GM19239 (cell line): ENCODE results near the gene KIAA1210.
A peak's percentile ranks its signal among the peaks of the same experiment; 100 is the strongest.

ENCODE experiments used
- DNase-seq: peaks from one replicate; pipeline ENCODE4 v3.0.0; 2011; ENCODE audit warnings: low spot score; ENCODE audit not compliant: insufficient read length
- FAIRE-seq: peaks from 2 replicates; lab custom pipeline; 2011; peaks lifted over from hg19 to GRCh38; lab: Jason Lieb, UNC

The KIAA1210 gene

DNA sequence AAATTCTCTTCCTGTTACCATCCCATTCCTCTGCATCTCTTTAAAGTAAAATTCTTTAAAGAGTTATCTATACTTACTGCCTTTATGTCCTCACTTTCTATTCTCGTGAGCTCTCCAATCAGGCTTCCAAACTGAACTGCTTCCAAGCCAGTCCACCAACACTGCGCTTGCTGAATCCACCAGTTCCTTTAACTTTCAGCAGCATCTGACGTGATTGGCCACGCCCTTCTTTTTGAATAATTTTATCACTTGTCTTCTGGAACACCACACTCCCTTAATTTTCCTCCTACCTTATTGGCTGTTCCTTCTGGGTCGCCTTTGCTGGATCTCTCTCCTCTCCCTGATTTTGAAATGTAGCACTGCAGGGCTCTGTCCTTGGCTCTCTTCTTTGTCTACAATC is at the start of gene KIAA1210:
Gene KIAA1210, minus strand, starts transcription at position 163 of the 400 bp plus-strand sequence. CDS start 4,170 bp downstream, outside the sequence.
- FAIRE-seq (no peak), DNase-seq (no peak)

GRCh38 chrX:119177278-119177677 is 49.7 kb upstream of the KIAA1210 start:
- FAIRE-seq (no peak), DNase-seq (no peak)

DNA sequence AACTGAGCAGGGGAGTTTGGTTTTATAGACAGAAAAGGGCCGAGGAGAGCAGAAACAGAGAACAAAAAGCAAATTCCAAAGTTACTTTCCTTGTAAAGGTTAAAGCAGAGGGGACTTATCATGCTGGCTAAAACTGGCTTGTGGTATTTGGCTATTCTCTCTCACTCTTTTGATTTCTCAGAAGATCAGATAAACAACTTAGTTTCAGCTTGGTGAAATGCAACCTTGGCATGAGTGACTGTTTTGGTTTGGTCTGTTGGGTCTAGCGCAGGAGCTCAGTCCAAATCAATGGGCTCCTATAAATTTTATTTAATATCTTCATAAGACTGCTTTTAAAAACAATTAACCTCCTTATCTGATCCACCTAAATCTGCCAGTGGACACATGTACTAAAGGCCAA is 47.3 kb upstream of the KIAA1210 start:
- no peak for DNase-seq
- FAIRE-seq, result no peak

DNA sequence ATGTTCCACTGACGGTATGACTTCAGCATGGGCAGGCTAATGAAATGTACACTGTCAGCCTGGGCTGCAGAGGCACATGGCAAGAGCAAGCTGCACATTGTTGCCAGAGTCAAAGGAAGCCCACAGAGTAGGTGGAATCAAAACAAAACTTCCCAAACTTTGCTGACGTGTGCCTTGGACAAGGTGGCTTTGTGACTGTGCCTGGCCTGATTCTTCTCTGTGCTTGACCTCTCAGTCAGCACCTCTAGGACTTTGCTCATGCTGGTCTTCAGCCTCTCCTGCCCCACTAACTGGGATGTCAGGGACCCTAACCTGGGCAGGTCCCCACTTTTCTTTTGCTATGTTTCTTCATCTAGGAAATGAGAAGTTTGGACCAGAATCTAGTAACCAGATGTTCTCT is 40.5 kb upstream of the KIAA1210 start:
- no peak for FAIRE-seq
- no peak for DNase-seq

GRCh38 chrX:119158226-119158625 is 30.6 kb upstream of the KIAA1210 start:
- DNase-seq, result no peak
- no peak for FAIRE-seq

DNA sequence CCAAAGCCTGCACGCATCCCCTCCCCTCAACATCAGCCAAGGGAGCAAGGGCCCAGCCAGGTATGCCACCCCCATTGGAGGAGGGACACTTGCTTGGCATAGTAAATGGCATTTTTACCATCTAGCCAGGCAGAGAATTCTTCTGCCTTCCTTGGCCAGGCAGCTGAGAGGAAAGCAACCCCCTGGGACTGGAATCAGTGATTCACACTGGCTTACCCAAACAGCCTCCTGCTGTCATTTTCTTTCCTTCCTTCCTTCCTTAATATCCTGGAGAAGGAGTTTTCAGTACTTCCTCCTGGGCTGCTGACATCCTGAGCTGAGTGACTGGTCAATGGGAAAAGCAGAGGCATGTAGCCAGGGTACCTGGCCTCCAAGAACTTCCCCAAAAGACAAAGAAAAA is 28.6 kb upstream of the KIAA1210 start:
- FAIRE-seq (no peak), DNase-seq (no peak)

DNA sequence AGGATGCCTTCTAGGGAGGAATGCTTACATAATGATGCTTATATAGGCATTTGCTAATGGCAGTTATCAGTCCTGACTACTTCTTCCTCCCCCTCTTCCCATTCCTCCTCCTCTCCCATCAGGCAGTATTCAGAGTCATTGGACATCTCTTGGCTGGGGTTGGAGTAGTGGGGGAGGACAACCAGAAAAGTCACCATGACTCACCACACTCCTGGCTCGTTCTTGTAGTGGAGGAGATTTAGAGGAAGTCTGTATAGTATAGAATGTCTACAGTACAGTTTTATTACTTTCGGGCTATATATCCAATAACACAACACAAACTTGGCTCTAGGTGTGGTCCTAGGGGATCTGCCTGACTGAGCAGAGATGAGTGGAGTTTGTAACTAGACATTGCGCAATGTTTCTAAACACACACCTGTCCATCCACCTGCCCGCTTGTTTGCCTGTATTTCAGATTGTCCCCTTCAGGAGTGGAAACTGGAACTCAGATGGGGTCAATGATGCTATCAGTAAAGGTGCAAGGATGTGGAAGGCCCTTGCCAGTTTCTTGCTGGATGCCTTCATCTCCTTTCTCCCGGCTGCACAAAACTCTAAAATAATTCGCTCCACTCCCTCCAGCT is 27.9 kb upstream of the KIAA1210 start:
- DNase-seq, result no peak

DNA sequence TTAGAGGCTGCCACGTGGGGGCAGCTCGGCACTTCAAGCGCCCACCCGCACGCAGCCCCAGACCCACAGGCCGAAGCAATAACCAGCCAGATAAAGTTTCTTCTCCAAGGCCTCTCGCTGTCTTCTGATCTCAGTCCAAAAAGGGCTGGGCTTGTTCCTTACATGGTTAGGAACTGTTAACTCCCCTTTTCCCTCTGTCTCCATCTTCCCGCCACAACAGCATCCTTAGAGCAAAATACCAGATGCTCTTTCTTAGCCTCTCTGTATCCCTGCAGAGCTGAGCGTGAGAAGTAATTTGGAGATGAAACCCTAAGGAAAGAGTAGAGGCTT is 23.4 kb upstream of the KIAA1210 start:
- FAIRE-seq, result peak; percentile 11

More for the DNA sequence above, 27.9 kb upstream of the KIAA1210 start:
- FAIRE-seq, result no peak

GRCh38 chrX:119150163-119151050 is 22.8 kb upstream of the KIAA1210 start:
- DNase-seq (no peak), FAIRE-seq (no peak)

More for the DNA sequence above, 23.4 kb upstream of the KIAA1210 start:
- DNase-seq, result no peak

DNA sequence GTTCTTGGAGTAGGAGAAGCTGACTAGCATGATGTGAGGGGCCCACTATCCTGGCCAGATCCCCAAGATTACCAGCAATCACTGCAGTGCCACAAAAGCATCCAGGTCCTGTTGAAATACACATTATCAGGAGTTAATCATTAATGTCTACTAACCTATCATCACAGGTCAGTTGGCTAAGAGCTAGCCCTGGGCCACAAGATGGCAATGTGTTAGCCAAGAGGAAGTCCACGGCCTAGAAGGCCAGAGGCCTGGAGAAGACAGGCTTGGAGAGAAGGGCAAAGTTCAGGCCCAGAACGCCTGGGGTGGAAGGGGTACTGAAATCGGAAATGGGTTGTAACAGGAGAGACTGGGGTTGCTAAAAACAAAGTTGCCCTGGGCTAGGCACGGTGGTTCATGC is 19.9 kb upstream of the KIAA1210 start:
- no peak for FAIRE-seq
- no peak for DNase-seq

- FAIRE-seq (no peak), DNase-seq (no peak)
Observed at GRCh38 chrX:119145241-119145653, 17.6 kb upstream of the KIAA1210 start.

DNA sequence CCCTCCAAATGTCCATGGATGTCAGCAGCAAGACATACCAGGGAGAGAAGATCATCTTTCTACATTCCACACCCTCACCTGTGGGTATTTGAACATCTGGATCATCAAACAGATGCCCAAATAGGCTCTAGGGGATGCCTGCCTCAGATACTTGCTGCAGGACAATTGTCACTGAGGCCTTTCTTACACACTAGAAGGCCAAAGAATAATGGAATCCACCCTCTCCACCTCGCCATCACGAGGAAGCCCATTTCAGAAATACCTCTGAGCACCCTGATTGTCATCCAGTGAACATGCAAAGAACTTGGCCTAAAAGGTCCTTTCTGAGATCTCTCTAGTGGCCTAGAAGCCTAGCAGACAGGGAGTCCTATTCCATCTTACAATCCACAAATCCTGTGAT is 6.9 kb upstream of the KIAA1210 start:
- DNase-seq (no peak), FAIRE-seq (no peak)

- FAIRE-seq (no peak), DNase-seq (no peak)
Observed at GRCh38 chrX:119132961-119133360, 5.3 kb upstream of the KIAA1210 start.

GRCh38 chrX:119132316-119132715 is 4.7 kb upstream of the KIAA1210 start:
- DNase-seq (no peak), FAIRE-seq (no peak)

- FAIRE-seq (no peak), DNase-seq (no peak)
Observed at GRCh38 chrX:119130911-119131310, 3.3 kb upstream of the KIAA1210 start.

- FAIRE-seq, result no peak
- DNase-seq, result no peak
Observed at GRCh38 chrX:119121341-119121740, 6.3 kb downstream of the KIAA1210 start.

DNA sequence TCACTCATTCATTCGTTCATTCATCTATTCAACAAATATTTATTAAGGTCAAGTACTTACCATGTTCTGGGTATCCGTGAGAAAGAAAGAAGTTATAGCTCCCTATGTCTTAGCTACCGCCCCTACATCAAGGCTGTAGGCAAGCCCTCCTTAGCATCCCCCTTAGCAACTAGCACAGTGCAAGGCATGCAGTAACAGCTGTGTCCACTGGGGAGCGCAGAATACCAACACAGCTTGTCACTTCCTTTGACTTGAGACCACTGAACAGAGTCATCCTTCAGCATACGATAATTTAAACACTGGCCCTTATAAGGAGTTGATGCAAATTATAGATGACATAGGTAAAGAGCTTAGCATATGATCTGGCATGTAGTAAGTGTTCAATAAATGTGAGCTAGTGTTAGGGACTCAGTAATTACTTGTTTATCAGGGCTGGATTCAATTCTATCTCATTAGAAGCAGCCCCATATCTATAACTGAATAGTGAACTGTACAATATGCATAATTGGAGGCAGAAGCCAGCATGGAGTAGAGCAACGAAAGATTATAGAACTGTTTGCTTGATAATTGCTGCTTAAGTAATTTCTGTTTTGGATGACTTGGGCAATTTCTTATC is 8.7 kb downstream of the KIAA1210 start:
- peak; percentile 92 for FAIRE-seq
- peak; percentile 30 for DNase-seq

DNA sequence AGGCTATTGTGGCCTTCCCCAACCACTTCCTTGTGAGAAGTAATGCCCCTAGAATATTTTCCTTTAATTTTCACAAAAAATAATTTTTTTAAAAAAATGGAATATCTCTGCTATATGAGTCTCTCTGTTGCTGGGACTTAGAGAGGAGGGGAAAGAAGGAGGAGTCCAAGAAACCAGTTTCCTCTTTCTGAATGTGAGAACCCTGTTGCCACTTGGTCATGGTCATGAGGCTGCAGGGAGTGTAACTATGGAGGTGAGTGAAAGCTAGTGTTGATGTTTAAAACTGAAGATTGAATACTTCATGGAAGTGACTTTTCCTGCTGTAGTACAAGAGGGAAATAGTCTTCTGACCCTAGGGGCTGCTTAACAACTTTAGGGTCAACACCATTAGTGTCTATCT is 20.4 kb downstream of the KIAA1210 start:
- FAIRE-seq (peak; percentile 26), DNase-seq (no peak)

- no peak for DNase-seq
- FAIRE-seq, result no peak
Observed at GRCh38 chrX:119105826-119106225, 21.8 kb downstream of the KIAA1210 start.

DNA sequence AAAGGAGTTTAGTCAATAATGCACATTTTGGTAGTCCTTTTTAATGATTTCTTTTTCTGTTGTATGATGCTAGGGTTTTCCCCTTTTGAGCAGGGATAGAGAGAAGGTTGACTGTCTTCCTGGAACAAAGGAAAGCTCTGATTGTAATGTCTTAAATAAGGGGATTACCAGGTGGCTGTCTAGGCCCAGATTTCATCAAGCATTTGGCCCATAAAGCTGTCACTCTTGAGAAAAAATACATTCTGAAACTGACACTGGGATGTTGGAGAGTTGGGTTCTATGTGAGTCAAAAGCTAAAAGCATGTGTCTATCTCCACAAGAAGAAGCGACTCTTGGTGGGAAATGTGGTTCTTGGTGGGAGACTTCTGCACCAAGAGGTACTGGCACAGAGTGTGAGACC is 26.4 kb downstream of the KIAA1210 start:
- FAIRE-seq (no peak), DNase-seq (no peak)

GRCh38 chrX:119095936-119096335 is 31.7 kb downstream of the KIAA1210 start:
- DNase-seq (no peak), FAIRE-seq (no peak)
